H1 (cell line): Measurements from ENCODE around the gene TTC9. TPM values are rescaled to one million over a fixed set of nuclear protein-coding genes. Genes with fewer than 3 reads are reported as not detected.

Source experiments
- CTCF ChIA-PET: fragments of 300-600 bp; sonication (Branson Sonifier 250); formaldehyde crosslinking; loops from one replicate; lab custom pipeline; 2021; ENCODE audit not compliant: partially characterized antibody; lab: Charles Lee
- POLR2A ChIA-PET: fragments of 300-600 bp; sonication (Branson Sonifier 250); formaldehyde crosslinking; loops from one replicate; lab custom pipeline; 2021; ENCODE audit warnings: inconsistent platforms; ENCODE audit not compliant: partially characterized antibody; lab: Charles Lee
- DNase-seq, 2 experiments: peaks; one replicate each; pipeline versions ENCODE4 v3.0.0 to v3.0.0-alpha.2; 2010 to 2022; ENCODE audit warnings: low spot score in 2 of 2, low read depth in 1 of 2, mixed read lengths in 1 of 2
- FAIRE-seq: peaks from 2 replicates; lab custom pipeline; 2011; peaks lifted over from hg19 to GRCh38; lab: Jason Lieb, UNC
- H2AFZ ChIP-seq: 2 replicates; pipeline ENCODE4 v1.8.1; 2012; ENCODE audit warnings: low read length, inconsistent platforms
- H2AK5ac ChIP-seq: 2 replicates; pipeline ENCODE4 v1.6.1; 2013; ENCODE audit warnings: low read depth, low read length
- H2BK120ac ChIP-seq: replicated peaks from 2 replicates; pipeline ENCODE3; 2013; ENCODE audit warnings: low read depth, low read length, inconsistent platforms
- H2BK12ac ChIP-seq: 2 replicates; pipeline ENCODE4 v1.6.1; 2013; ENCODE audit warnings: low read depth, low read length
- H2BK15ac ChIP-seq: 2 replicates; pipeline ENCODE4 v1.6.1; 2013; ENCODE audit warnings: low read length
- H2BK20ac ChIP-seq: 2 replicates; pipeline ENCODE4 v1.6.1; 2013; ENCODE audit warnings: low read length
- H2BK5ac ChIP-seq: 2 replicates; pipeline ENCODE4 v1.6.1; 2013; ENCODE audit warnings: low read depth, low read length
- H3K14ac ChIP-seq: 2 replicates; pipeline ENCODE4 v1.6.1; 2013; ENCODE audit warnings: inconsistent platforms; ENCODE audit not compliant: insufficient read length
- H3K18ac ChIP-seq: 2 replicates; pipeline ENCODE4 v1.6.1; 2013; ENCODE audit warnings: low read length; ENCODE audit errors: extremely low read depth
- H3K23ac ChIP-seq: 2 replicates; pipeline ENCODE4 v1.6.1; 2013; ENCODE audit warnings: inconsistent platforms; ENCODE audit not compliant: insufficient read length
- H3K23me2 ChIP-seq: 2 replicates; pipeline ENCODE4 v1.6.1; 2013; ENCODE audit warnings: low read depth, low read length
- H3K27ac ChIP-seq: 2 replicates; pipeline ENCODE4 v1.6.1; 2011; ENCODE audit warnings: low read depth, low read length, inconsistent platforms
- H3K27me3 ChIP-seq, 4 experiments: replicated peaks in 1 of 4; 1 replicate in 1 of 4; 2 replicates in 3 of 4; pipeline versions ENCODE4 v1.6.1 to v1.8.1; 2011 to 2013; ENCODE audit warnings: low read length in 3 of 4, mild to moderate bottlenecking in 3 of 4, inconsistent platforms in 2 of 4, mixed read lengths in 2 of 4, moderate library complexity in 1 of 4; ENCODE audit not compliant: control insufficient read depth in 3 of 4, insufficient read depth in 3 of 4; ENCODE audit errors: extremely low read depth in 1 of 4
- H3K36me3 ChIP-seq, 4 experiments: 2 replicates each; pipeline versions ENCODE4 v1.6.1 to v1.8.1; 2011 to 2013; ENCODE audit warnings: mild to moderate bottlenecking in 4 of 4, low read length in 3 of 4, moderate library complexity in 2 of 4, control low read depth in 1 of 4, inconsistent platforms in 1 of 4; ENCODE audit not compliant: insufficient read depth in 4 of 4, control insufficient read depth in 2 of 4
- H3K4ac ChIP-seq: replicated peaks from 2 replicates; pipeline ENCODE3; 2013; ENCODE audit warnings: low read length, low read depth, mixed read lengths, inconsistent platforms; ENCODE audit not compliant: insufficient read length
- H3K4me1 ChIP-seq, 4 experiments: replicated peaks in 1 of 4; 1 replicate in 1 of 4; 2 replicates in 3 of 4; pipeline versions ENCODE4 v1.6.1 to v1.8.1; 2011 to 2013; ENCODE audit warnings: low read length in 3 of 4, inconsistent platforms in 2 of 4, mixed read lengths in 1 of 4; ENCODE audit not compliant: insufficient read depth in 4 of 4, control insufficient read depth in 3 of 4
- H3K4me2 ChIP-seq, 2 experiments: 2 replicates each; pipeline versions ENCODE4 v1.6.1 to v1.8.1; 2011 to 2013; ENCODE audit warnings: low read depth in 2 of 2, low read length in 2 of 2, control low read depth in 1 of 2, inconsistent platforms in 1 of 2, mild to moderate bottlenecking in 1 of 2; ENCODE audit not compliant: insufficient read depth in 1 of 2
- H3K4me3 ChIP-seq, 4 experiments: fragments of 200-600, 300-600 bp in 1 of 4; sonication (generic), shearing (Covaris generic), sonication (Bioruptor Twin) in 1 of 4; 2 replicates each; pipeline versions ENCODE4 v1.5.1 to v1.8.1; 2011 to 2016; ENCODE audit warnings: low read length in 4 of 4, low read depth in 3 of 4, control low read depth in 2 of 4, inconsistent platforms in 2 of 4, mild to moderate bottlenecking in 2 of 4, mixed read lengths in 1 of 4, moderate library complexity in 1 of 4; ENCODE audit not compliant: insufficient read depth in 2 of 4; ENCODE audit errors: extremely low read depth in 1 of 4
- H3K56ac ChIP-seq: replicated peaks from 2 replicates; pipeline ENCODE3; 2013; ENCODE audit warnings: low read depth, mild to moderate bottlenecking, mixed read lengths, low read length, inconsistent platforms; ENCODE audit not compliant: insufficient read length
- H3K79me1 ChIP-seq: 2 replicates; pipeline ENCODE4 v1.6.1; 2013; ENCODE audit warnings: low read depth, low read length, control low read depth
- H3K79me2 ChIP-seq, 2 experiments: 2 replicates each; pipeline versions ENCODE4 v1.6.1 to v1.8.1; 2012 to 2013; ENCODE audit warnings: low read length in 2 of 2, mild to moderate bottlenecking in 2 of 2, inconsistent platforms in 1 of 2; ENCODE audit not compliant: insufficient read depth in 2 of 2, control insufficient read depth in 1 of 2
- H3K9ac ChIP-seq, 4 experiments: replicated peaks in 1 of 4; 1 replicate in 1 of 4; 2 replicates in 3 of 4; pipeline versions ENCODE4 v1.6.1 to v1.8.1; 2011 to 2013; ENCODE audit warnings: low read depth in 3 of 4, low read length in 3 of 4, control low read depth in 2 of 4, mild to moderate bottlenecking in 2 of 4, moderate library complexity in 2 of 4, inconsistent platforms in 1 of 4; ENCODE audit errors: extremely low read depth in 1 of 4
- H3K9me3 ChIP-seq, 2 experiments: 2 replicates each; pipeline versions ENCODE4 v1.6.1 to v1.8.1; 2012 to 2013; ENCODE audit warnings: mild to moderate bottlenecking in 2 of 2, moderate library complexity in 2 of 2, control low read depth in 1 of 2, inconsistent platforms in 1 of 2, low read depth in 1 of 2, low read length in 1 of 2, mixed read lengths in 1 of 2; ENCODE audit not compliant: insufficient read depth in 2 of 2
- H4K20me1 ChIP-seq, 2 experiments: replicated peaks in 1 of 2; 2 replicates each; pipeline versions ENCODE3 to v1.8.1; 2011 to 2013; ENCODE audit warnings: inconsistent platforms in 2 of 2, low read length in 2 of 2, mild to moderate bottlenecking in 1 of 2; ENCODE audit not compliant: insufficient read depth in 2 of 2, control insufficient read depth in 1 of 2
- H4K5ac ChIP-seq: 2 replicates; pipeline ENCODE4 v1.6.1; 2013; ENCODE audit warnings: low read length, low read depth, mixed read lengths, inconsistent platforms; ENCODE audit not compliant: insufficient read length
- H4K8ac ChIP-seq: 2 replicates; pipeline ENCODE4 v1.8.0; 2013; ENCODE audit warnings: mild to moderate bottlenecking, moderate library complexity, low read length, inconsistent platforms; ENCODE audit not compliant: insufficient read depth; ENCODE audit errors: extremely low read depth
- H4K91ac ChIP-seq: replicated peaks from 2 replicates; pipeline ENCODE3; 2013; ENCODE audit warnings: low read length, mixed read lengths, inconsistent platforms; ENCODE audit not compliant: insufficient read length
- ASH2L ChIP-seq: fragments of 200-600, 300-600 bp; sonication (generic); IDR thresholded peaks from one replicate; pipeline ENCODE4 v1.7.1; 2017; ENCODE audit warnings: low read length
- BCL11A ChIP-seq, 2 experiments: IDR thresholded peaks; one replicate each; pipeline ENCODE4 v1.6.1; 2011; ENCODE audit warnings: low read depth in 2 of 2, low read length in 2 of 2, mild to moderate bottlenecking in 2 of 2
- CREB1 ChIP-seq: IDR thresholded peaks from 2 replicates; pipeline ENCODE4 v1.6.1; 2012; ENCODE audit warnings: inconsistent platforms
- EGR1 ChIP-seq: IDR thresholded peaks from 2 replicates; pipeline ENCODE4 v1.6.1; 2011; ENCODE audit warnings: low read depth, low read length, borderline replicate concordance
- HDAC2 ChIP-seq, 2 experiments: fragments of 300-600 bp in 1 of 2; sonication (generic) in 1 of 2; IDR thresholded peaks; 2 replicates each; pipeline ENCODE4 v1.6.1; 2011 to 2012; ENCODE audit warnings: low read depth in 2 of 2, low read length in 2 of 2, mild to moderate bottlenecking in 2 of 2, moderate library complexity in 2 of 2, borderline replicate concordance in 1 of 2, inconsistent platforms in 1 of 2
- JUND ChIP-seq: IDR thresholded peaks from 2 replicates; pipeline ENCODE4 v1.6.1; 2011; ENCODE audit warnings: mild to moderate bottlenecking, improper control_type of control experiment, low read length
- MAFK ChIP-seq: IDR thresholded peaks from 2 replicates; pipeline ENCODE4 v1.6.1; 2012; ENCODE audit warnings: low read depth, mild to moderate bottlenecking, improper control_type of control experiment, low read length
- NANOG ChIP-seq: IDR thresholded peaks from 2 replicates; pipeline ENCODE4 v1.6.1; 2011; ENCODE audit warnings: low read length, low read depth, mild to moderate bottlenecking, inconsistent platforms; ENCODE audit not compliant: insufficient read depth, poor library complexity, severe bottlenecking
- RFX5 ChIP-seq: IDR thresholded peaks from 2 replicates; pipeline ENCODE4 v1.6.1; 2011; ENCODE audit warnings: low read depth, low read length, improper control_type of control experiment, borderline replicate concordance
- SIRT6 ChIP-seq: IDR thresholded peaks from one replicate; pipeline ENCODE4 v1.7.1; 2012; ENCODE audit warnings: low read length, inconsistent platforms
- SP4 ChIP-seq: IDR thresholded peaks from 2 replicates; pipeline ENCODE4 v1.6.1; 2012; ENCODE audit warnings: low read length, inconsistent platforms
- TAF1 ChIP-seq: IDR thresholded peaks from 2 replicates; pipeline ENCODE4 v1.6.1; 2011; ENCODE audit warnings: mild to moderate bottlenecking, low read depth, low read length
- TBP ChIP-seq: IDR thresholded peaks from 2 replicates; pipeline ENCODE4 v1.6.1; 2011; ENCODE audit warnings: low read depth, low read length, improper control_type of control experiment
- TCF12 ChIP-seq: IDR thresholded peaks from 2 replicates; pipeline ENCODE4 v1.6.1; 2011; ENCODE audit warnings: low read depth, mild to moderate bottlenecking, low read length
- WGBS, 2 experiments: shearing (Covaris generic) in 1 of 2; methylation state at CpG; one replicate each; pipeline versions ENCODE4 v1.1.6 to v1.1.7; 2013 to 2015; ENCODE audit warnings: low lambda C conversion rate in 2 of 2, mixed read lengths in 2 of 2, inconsistent platforms in 1 of 2, low coverage in 1 of 2, missing lambda C conversion rate in 1 of 2; ENCODE audit not compliant: insufficient replicate concordance in 2 of 2, insufficient coverage in 1 of 2, insufficient read length in 1 of 2; ENCODE audit errors: extremely low coverage in 1 of 2, missing lambda C conversion rate in 1 of 2; 5-methylcytosine and 5-hydroxymethylcytosine counted together
- polyA plus RNA-seq, 7 experiments: library from polyadenylated mRNA; depleted of rRNA in 3 of 7; stranded (reverse) in 5 of 7; unstranded in 2 of 7; fragments of >200 nt in 5 of 7; fragments of 200-250 nt in 2 of 7; gene quantifications; 1 replicate in 5 of 7; 2 replicates in 1 of 7; 4 replicates in 1 of 7; pipeline versions ENCODE4 v1.2.1 to v1.2.3, GENCODE V29; 2011 to 2013; ENCODE audit warnings: missing spikeins in 2 of 7, mixed read lengths in 2 of 7
- total RNA-seq: library from RNA; stranded (reverse); fragmentation: NEBNext Ultra II Directional; extraction: Animal tissue kit (Norgen Biotek cat#: 25700); gene quantifications from 2 replicates; pipeline ENCODE4 v1.2.1, GENCODE V29; 2021
- TF ChIP-seq, protein P1 (sequence below): IDR thresholded peaks from 2 replicates; pipeline ENCODE4 v1.6.1; 2012; ENCODE audit warnings: inconsistent platforms

TTC9 gene
- total and polyA plus RNA-seq, 2 of the 8 experiments (the other 6 are each of a cell fraction or from before 2014, with no cell fraction given), result 21.0 to 29.5 TPM

DNA sequence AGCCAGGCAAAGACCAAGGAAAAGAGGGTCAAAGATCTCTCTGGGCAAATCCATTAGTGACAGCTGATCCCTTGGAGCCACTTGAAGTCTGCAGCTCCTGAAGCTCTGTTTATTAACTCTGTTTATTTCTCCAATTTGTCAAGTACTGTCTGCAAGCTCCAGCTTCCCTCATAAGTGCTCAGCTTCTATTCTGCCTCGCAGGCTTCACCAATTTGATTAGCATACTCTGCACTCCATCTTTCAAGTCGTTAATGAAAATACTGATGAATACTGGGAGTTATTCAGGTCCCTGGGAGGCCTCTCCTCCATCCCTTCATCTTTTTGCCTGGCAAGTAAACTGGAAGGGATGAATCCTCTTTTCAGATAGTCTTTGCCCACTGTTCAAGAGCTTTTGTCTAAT lies 54.3 kb downstream of the TTC9 start:
- 71% methylated on average over 2 of the region's 2 CpGs; no CpG with 5 or more reads in 1 of the 2 experiments for WGBS, 2 experiments
- ChIA-PET CTCF (interaction anchor here (1.2 to 2.2 kb wide), 4 partner anchors 12 to 764 kb away, joined by 3 to 12 read pairs (median 5); no protein-coding TSS in a partner anchor), POLR2A (interaction anchor here (0.6 to 7.6 kb wide), 2 partner anchors 14 to 63 kb away, joined by 3 to 43 read pairs; no protein-coding TSS in a partner anchor)
- TF ChIP-seq SIRT6 (no peak), RFX5 (no peak), CREB1 (no peak), JUND (no peak), NANOG (no peak), TBP (no peak), BCL11A (IDR thresholded peaks at IDR 0.05; ENCODE audit: low read depth in 2 of 2, low read length in 2 of 2) (no peak), TAF1 (no peak), MAFK (no peak), HDAC2 (IDR thresholded peaks at IDR 0.05; ENCODE audit: borderline replicate concordance in 1 of 2, low read depth in 2 of 2, low read length in 2 of 2) (no peak), TCF12 (no peak), SP4 (no peak), ASH2L (no peak), EGR1 (no peak)
- TF ChIP-seq, protein P1, sequence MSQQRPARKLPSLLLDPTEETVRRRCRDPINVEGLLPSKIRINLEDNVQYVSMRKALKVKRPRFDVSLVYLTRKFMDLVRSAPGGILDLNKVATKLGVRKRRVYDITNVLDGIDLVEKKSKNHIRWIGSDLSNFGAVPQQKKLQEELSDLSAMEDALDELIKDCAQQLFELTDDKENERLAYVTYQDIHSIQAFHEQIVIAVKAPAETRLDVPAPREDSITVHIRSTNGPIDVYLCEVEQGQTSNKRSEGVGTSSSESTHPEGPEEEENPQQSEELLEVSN, result no peak

More for the DNA sequence above, 54.3 kb downstream of the TTC9 start:
- no peak overlapping the region for H3K4me3 ChIP-seq
- FAIRE-seq (no peak), DNase-seq (no peak)
- H3K79me2 ChIP-seq, result no peaks in the 10 kb centered on the region
- peak overlapping the region; percentile 29; the same call in 1 of the 2 replicates for H2BK12ac ChIP-seq
- H3K36me3 ChIP-seq, result no peaks in the 10 kb centered on the region
- no peak overlapping the region for H4K5ac ChIP-seq
- H3K9ac ChIP-seq, result no peak overlapping the region
- no peak overlapping the region for H3K4me2 ChIP-seq
- H4K8ac ChIP-seq, result no peak overlapping the region
- no peak overlapping the region for H2AFZ ChIP-seq
- no peak overlapping the region for H4K91ac ChIP-seq
- no peak overlapping the region for H2BK15ac ChIP-seq
- no peaks in the 10 kb centered on the region for H4K20me1 ChIP-seq
- peaks cover 0 to 3% (median 1%) of the 10 kb centered on the region in 4 experiments; a peak in 3 of 7 replicates for H3K4me1 ChIP-seq
- H3K18ac ChIP-seq, result no peak overlapping the region
- no peaks in the 10 kb centered on the region for H3K23me2 ChIP-seq
- no peak overlapping the region for H3K27ac ChIP-seq
- H3K14ac ChIP-seq, result no peak overlapping the region
- H3K27me3 ChIP-seq, result no peaks in the 10 kb centered on the region
- H3K79me1 ChIP-seq, result no peaks in the 10 kb centered on the region
- peak overlapping the region; percentile 61; the same call in 1 of the 2 replicates for H2BK20ac ChIP-seq
- no peaks in the 10 kb centered on the region; a peak in 1 of 4 replicates for H3K9me3 ChIP-seq
- H2BK120ac ChIP-seq, result peak overlapping the region; percentile 51
- no peak overlapping the region for H3K4ac ChIP-seq
- H3K56ac ChIP-seq, result no peak overlapping the region
- H2AK5ac ChIP-seq, result no peak overlapping the region
- H2BK5ac ChIP-seq, result no peak overlapping the region
- no peak overlapping the region for H3K23ac ChIP-seq
